Naive thymus-derived CD8-positive, alpha-beta T cell (primary cell): Measurements from ENCODE around the gene HOXB8. TPM values are rescaled to one million over a fixed set of nuclear protein-coding genes. Genes with fewer than 3 reads are reported as not detected.
A peak's percentile ranks its signal among the peaks of the same experiment; 100 is the strongest.

Source experiments
- ATAC-seq, 2 donors: fragments of 150-1000 bp; cut with Tn5 transposase in 1 of 2; sonication (Bioruptor Pico), chemical (Tn5 transposase) in 1 of 2; 1 replicate in 1 of 2; 2 replicates in 1 of 2; pipeline ENCODE4 v1.10.0; 2021; ENCODE audit warnings: mild to moderate bottlenecking in 2 of 2, moderate library complexity in 2 of 2
- POLR2A ChIA-PET: fragments of 350-600 bp; sonication (Branson Sonifier 250); formaldehyde crosslinking; loops from one replicate; lab custom pipeline; 2021; ENCODE audit warnings: antibody characterized with exemption; lab: Charles Lee
- DNase-seq, 10 donors: peaks; one replicate each; pipeline versions ENCODE4 v3.0.0 to v3.0.0-alpha.2; 2020 to 2022
- H3K27ac Mint-ChIP-seq, 10 donors: one replicate each; pipeline ENCODE4 v1.8.0; 2020 to 2022; ENCODE audit warnings: mild to moderate bottlenecking in 10 of 10, mixed read lengths in 10 of 10, moderate library complexity in 4 of 10, inconsistent platforms in 1 of 10
- H3K27me3 Mint-ChIP-seq, 5 donors: one replicate each; pipeline ENCODE4 v1.8.0; 2021 to 2022; ENCODE audit warnings: mixed read lengths in 5 of 5
- H3K36me3 Mint-ChIP-seq, 3 donors: one replicate each; pipeline ENCODE4 v1.8.0; 2020 to 2022; ENCODE audit warnings: mixed read lengths in 3 of 3, mild to moderate bottlenecking in 2 of 3, inconsistent platforms in 1 of 3
- H3K4me1 Mint-ChIP-seq, 4 donors: one replicate each; pipeline ENCODE4 v1.8.0; 2021 to 2022; ENCODE audit warnings: mixed read lengths in 4 of 4
- H3K4me3 Mint-ChIP-seq, 10 donors: one replicate each; pipeline ENCODE4 v1.8.0; 2020 to 2022; ENCODE audit warnings: mild to moderate bottlenecking in 10 of 10, mixed read lengths in 10 of 10, moderate library complexity in 6 of 10, inconsistent platforms in 1 of 10
- H3K9me3 Mint-ChIP-seq, 9 donors: one replicate each; pipeline ENCODE4 v1.8.0; 2020 to 2022; ENCODE audit warnings: mixed read lengths in 9 of 9, mild to moderate bottlenecking in 3 of 9, inconsistent platforms in 1 of 9, moderate library complexity in 1 of 9
- microRNA-seq: library from miRNA; unstranded; fragments of <30 nt; microRNA quantifications from one replicate; pipeline ENCODE4 v1.2.0, GENCODE V29; 2022; ENCODE audit warnings: borderline microRNAs expressed
- polyA plus RNA-seq, 3 donors: library from polyadenylated mRNA; unstranded; fragments of 300-500 nt; fragmentation: Illumina TruSeq; gene quantifications; one replicate each; pipeline ENCODE4 v1.2.3, GENCODE V29; 2021
- total RNA-seq, 8 experiments: library from RNA in 2 of 8; stranded (reverse) in 2 of 8; gene quantifications; one replicate each; pipeline ENCODE4 v1.2.3 and lab custom pipeline; 2021 to 2026

HOXB8 gene
- total and polyA plus RNA-seq, 5 experiments from 2014 or later, result not detected

DNA sequence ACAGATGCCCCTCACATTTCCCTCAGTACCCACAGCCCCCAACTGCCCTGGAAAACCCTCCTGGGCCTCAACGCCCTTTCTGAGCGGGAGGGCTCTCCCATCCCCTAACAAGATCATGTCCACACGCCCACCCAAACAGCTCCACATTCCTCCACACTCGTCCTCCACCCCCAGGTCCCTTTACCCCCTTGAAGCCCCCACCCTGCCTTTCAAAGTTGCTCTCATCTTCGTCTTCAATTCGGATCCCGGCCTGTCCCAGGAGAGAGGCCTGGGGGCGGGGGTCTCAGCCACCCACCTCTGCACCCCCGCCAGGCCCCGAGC lies 51.3 kb downstream of the HOXB8 start:
- peaks cover 9 to 30% (median 22%) of the 10 kb centered on the region in 5 donors for H3K27me3 Mint-ChIP-seq
- POLR2A ChIA-PET, result interaction anchor here (0.6 kb wide), 1 partner anchor 22 kb away, joined by 3 read pairs; no protein-coding TSS in a partner anchor
- no peaks in the 10 kb centered on the region for H3K9me3 Mint-ChIP-seq
- peak in 1 of 10 donors; percentile 31 for DNase-seq
- ATAC-seq, result no peak
- H3K27ac Mint-ChIP-seq, result no peak overlapping the region
- H3K4me3 Mint-ChIP-seq, result peak overlapping the region in 6 of 10 donors; percentile 34 to 65 (median 46)
- peaks cover 1 to 31% (median 11%) of the 10 kb centered on the region in 4 donors for H3K4me1 Mint-ChIP-seq
- peaks cover 0 to 3% (median 0%) of the 10 kb centered on the region in 3 donors for H3K36me3 Mint-ChIP-seq

DNA sequence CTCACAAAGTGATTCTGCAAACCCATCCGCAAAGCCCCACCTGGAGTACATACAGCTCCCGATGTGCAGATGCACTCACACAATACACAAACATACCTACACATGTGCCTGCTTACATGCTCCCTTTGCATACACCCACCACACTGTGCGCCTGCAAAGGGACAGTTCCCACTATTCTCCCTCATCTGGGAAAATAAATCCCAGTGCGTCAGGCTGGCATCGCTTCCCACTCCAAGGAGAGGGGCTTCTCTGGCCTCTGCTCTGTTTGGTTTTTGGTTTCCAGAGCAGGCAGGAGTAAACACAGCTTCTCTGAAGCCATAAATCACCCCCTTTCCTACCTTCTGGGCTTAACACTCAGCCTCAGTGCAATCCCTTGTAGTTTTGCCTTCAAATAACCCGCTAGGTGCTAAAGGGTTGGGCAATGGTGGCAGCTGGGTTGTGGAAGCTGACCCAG lies 51.7 kb downstream of the HOXB8 start:
- peak overlapping the region in 7 of 10 donors; percentile 34 to 65 (median 39) for H3K4me3 Mint-ChIP-seq
- peaks cover 12 to 34% (median 24%) of the 10 kb centered on the region in 5 donors for H3K27me3 Mint-ChIP-seq
- peaks cover 0 to 2% (median 0%) of the 10 kb centered on the region in 3 donors for H3K36me3 Mint-ChIP-seq
- POLR2A ChIA-PET, result interaction anchor here (0.6 kb wide), 1 partner anchor 22 kb away, joined by 3 read pairs; no protein-coding TSS in a partner anchor
- H3K27ac Mint-ChIP-seq, result no peak overlapping the region
- no peaks in the 10 kb centered on the region for H3K9me3 Mint-ChIP-seq
- ATAC-seq, result no peak
- peaks cover 1 to 27% (median 8%) of the 10 kb centered on the region in 4 donors for H3K4me1 Mint-ChIP-seq
- peak in 1 of 10 donors; percentile 40 for DNase-seq

DNA sequence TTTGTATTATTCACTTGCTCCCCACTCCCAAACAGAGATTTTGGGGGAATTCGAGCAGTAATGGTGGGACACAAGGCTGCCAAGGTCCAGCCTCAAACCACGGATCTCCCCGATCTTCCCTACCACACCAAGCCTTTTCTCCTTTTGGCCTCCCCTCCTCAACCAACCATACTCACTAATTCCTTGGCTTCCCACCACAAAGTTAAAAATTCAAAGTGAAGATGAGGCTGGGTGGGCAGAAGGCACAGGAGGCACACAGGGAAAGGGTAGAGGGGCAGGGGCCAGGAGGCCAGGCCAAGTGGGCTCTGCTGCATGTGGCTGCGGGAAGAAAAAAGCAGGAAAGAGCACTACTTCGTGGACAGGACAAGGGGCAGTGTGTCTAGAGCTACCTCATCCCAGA lies 52.2 kb downstream of the HOXB8 start:
- POLR2A ChIA-PET, result interaction anchor here (0.6 to 1.3 kb wide), 3 partner anchors 19 to 164 kb away, joined by 3 read pairs; no protein-coding TSS in a partner anchor
- Mint-ChIP-seq H3K27me3 (peaks cover 14 to 39% (median 22%) of the 10 kb centered on the region in 5 donors), H3K27ac (no peak overlapping the region), H3K4me3 (no peak overlapping the region), H3K36me3 (no peaks in the 10 kb centered on the region), H3K9me3 (no peaks in the 10 kb centered on the region), H3K4me1 (peaks cover 0 to 24% (median 6%) of the 10 kb centered on the region in 4 donors)
- ATAC-seq (no peak), DNase-seq (peak in 1 of 10 donors; percentile 27)

Small RNA genes lying within 50 kb of the gene (microRNA-seq; reads per million reads assigned to microRNA genes)
- not detected for gene MIR196A1

Other genes with a start within 250 kb of the HOXB8 start
- gene SKAP1, start 185.1 kb downstream of the HOXB8 start, total RNA-seq, result 10 to 100 TPM; 73.0 to 74.6 TPM
- 100 to 1,000 TPM; 223 to 237 (median 230) TPM for gene SKAP1, start 185.1 kb downstream of the HOXB8 start, polyA plus RNA-seq
- not detected for gene HOXB1, start 84.3 kb downstream of the HOXB8 start, total RNA-seq
- gene HOXB1, start 84.3 kb downstream of the HOXB8 start, polyA plus RNA-seq, result not detected
- gene HOXB2, start 70.2 kb downstream of the HOXB8 start, total RNA-seq, result 10 to 100 TPM; 31.9 to 32.4 TPM
- 10 to 100 TPM in 1 of 3 donors, 1 to 10 TPM in 2; 7.6 to 16.4 (median 8.2) TPM for gene HOXB2, start 70.2 kb downstream of the HOXB8 start, polyA plus RNA-seq
- 1 to 10 TPM; 1.8 to 2.3 TPM for gene HOXB4, start 36.9 kb downstream of the HOXB8 start, total RNA-seq
- gene HOXB4, start 36.9 kb downstream of the HOXB8 start, polyA plus RNA-seq, result under 1 TPM in 2 of 3 donors, not detected in 1; 0.06 TPM
- 1 to 10 TPM; 7.2 to 8.1 TPM for gene HOXB3, start 25.1 kb downstream of the HOXB8 start, total RNA-seq
- gene HOXB3, start 25.1 kb downstream of the HOXB8 start, polyA plus RNA-seq, result under 1 TPM in 1 of 3 donors, not detected in 2; 0.19 TPM
- not detected for gene HOXB5, start 21.5 kb downstream of the HOXB8 start, total RNA-seq
- not detected for gene HOXB5, start 21.5 kb downstream of the HOXB8 start, polyA plus RNA-seq
- gene HOXB6, start 10.3 kb downstream of the HOXB8 start, total RNA-seq, result not detected
- gene HOXB6, start 10.3 kb downstream of the HOXB8 start, polyA plus RNA-seq, result not detected
- not detected for gene HOXB7, start 4.3 kb downstream of the HOXB8 start, total RNA-seq
- gene HOXB7, start 4.3 kb downstream of the HOXB8 start, polyA plus RNA-seq, result under 1 TPM in 2 of 3 donors, not detected in 1; 0.22 to 0.40 TPM
- gene HOXB9, start 11.1 kb upstream of the HOXB8 start, total RNA-seq, result not detected
- gene HOXB9, start 11.1 kb upstream of the HOXB8 start, polyA plus RNA-seq, result under 1 TPM in 1 of 3 donors, not detected in 2; 0.13 TPM
- not detected for gene PRAC1, start 107.2 kb upstream of the HOXB8 start, total RNA-seq
- not detected for gene PRAC1, start 107.2 kb upstream of the HOXB8 start, polyA plus RNA-seq
- not detected for gene PRAC2, start 107.9 kb upstream of the HOXB8 start, total RNA-seq
- not detected for gene PRAC2, start 107.9 kb upstream of the HOXB8 start, polyA plus RNA-seq
- gene HOXB13, start 113.5 kb upstream of the HOXB8 start, total RNA-seq, result not detected
- not detected for gene HOXB13, start 113.5 kb upstream of the HOXB8 start, polyA plus RNA-seq
- not detected for gene TTLL6, start 201.9 kb upstream of the HOXB8 start, total RNA-seq
- gene TTLL6, start 201.9 kb upstream of the HOXB8 start, polyA plus RNA-seq, result not detected
- gene CALCOCO2, start 215.7 kb upstream of the HOXB8 start, total RNA-seq, result 100 to 1,000 TPM; 133 to 135 TPM
- 100 to 1,000 TPM; 123 to 157 (median 127) TPM for gene CALCOCO2, start 215.7 kb upstream of the HOXB8 start, polyA plus RNA-seq